ENCODE results near the gene IFT20. TPM values are rescaled to one million over a fixed set of nuclear protein-coding genes. Genes with fewer than 3 reads are reported as not detected.
A peak's percentile ranks its signal among the peaks of the same experiment; 100 is the strongest.

IFT20 gene
- total RNA-seq, 1 donor from 2014 or later: 25.9 TPM

DNA sequence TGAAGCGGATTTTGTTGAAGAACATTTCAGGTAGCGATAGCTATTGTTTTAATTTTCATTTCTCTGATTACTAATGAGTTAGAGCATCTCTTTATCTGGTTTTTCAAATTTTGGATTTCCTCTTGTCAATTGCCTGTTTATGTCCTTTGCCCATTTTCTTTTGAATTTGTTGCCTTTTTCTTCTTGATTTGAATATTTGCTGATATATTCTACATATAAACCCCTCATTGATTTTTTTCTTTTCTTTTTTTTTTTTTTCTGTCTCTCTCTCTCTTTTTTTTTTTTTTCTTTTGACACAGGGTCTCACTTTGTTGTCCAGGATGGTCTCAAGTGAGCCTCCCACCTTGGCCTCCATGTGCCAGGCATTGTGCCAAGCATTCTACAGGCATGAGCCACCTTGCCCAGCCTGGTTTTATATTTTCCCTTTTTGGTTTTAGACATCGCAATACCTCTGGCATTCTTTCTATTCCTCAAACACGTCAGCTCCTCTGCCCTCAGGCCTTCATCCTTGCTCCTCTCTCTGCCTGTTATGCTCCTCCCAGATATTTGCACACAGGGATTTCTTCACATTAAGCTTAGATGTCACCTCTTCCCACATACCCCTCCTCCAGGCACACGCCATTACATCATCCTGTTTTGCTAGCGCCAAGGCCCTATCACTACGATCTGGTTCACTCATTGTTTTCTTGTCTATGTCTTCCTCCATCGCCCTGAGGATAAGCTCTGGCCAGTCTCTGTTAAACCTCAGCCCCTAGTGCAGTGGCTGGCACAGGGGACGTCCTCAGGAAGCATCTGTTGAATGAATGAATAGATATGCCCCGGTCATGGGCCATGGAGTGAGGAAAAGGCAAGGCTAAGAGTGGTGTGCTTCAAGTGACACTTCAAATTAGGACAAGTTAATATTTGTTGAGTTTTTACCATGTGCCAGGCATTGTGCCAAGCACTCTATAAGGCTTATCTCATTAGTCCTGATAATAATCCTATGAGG is 44.8 kb upstream of the IFT20 start:
- Mint-ChIP-seq H3K27me3 (peaks cover 15% of the 10 kb centered on the region), H3K9me3 (no peaks in the 10 kb centered on the region), H3K36me3 (ENCODE audit: low read depth) (peaks cover 7% of the 10 kb centered on the region), H3K4me3 (no peak overlapping the region), H3K4me1 (peaks cover 25% of the 10 kb centered on the region), H3K27ac (no peak overlapping the region)
- ATAC-seq (ENCODE audit: low read depth) (no peak), DNase-seq (no peak)
- TF ChIP-seq CTCF (IDR thresholded peaks at IDR 0.05): no peak
- CTCF ChIA-PET: no interaction called here
- intact Hi-C loops (cut with micrococcal nuclease): no loop called here
- POLR2A ChIA-PET: no interaction called here

GRCh38 chr17:28372945-28373274 is 37.6 kb upstream of the IFT20 start:
- TF ChIP-seq CTCF (IDR thresholded peaks at IDR 0.05): no peak
- DNase-seq: no peak
- ATAC-seq (ENCODE audit: low read depth): no peak
- no peaks in the 10 kb centered on the region for H3K9me3 Mint-ChIP-seq
- H3K27ac Mint-ChIP-seq: no peak overlapping the region
- peaks cover 3% of the 10 kb centered on the region for H3K36me3 Mint-ChIP-seq (ENCODE audit: low read depth)
- POLR2A ChIA-PET: interaction anchor here (1.4 kb wide), 1 partner anchor 15 kb away, joined by 3 read pairs; the partner anchor contains the start of gene POLDIP2
- peak overlapping the region; percentile 73 for H3K4me3 Mint-ChIP-seq
- CTCF ChIA-PET: interaction anchor here (2.1 kb wide), 1 partner anchor 44 kb away, joined by 6 read pairs; no protein-coding TSS in a partner anchor
- intact Hi-C loops (cut with micrococcal nuclease): loop anchor here (5.0 kb wide), 1 partner anchor 56 kb away; the partner anchor contains the start of gene TMEM97
- H3K27me3 Mint-ChIP-seq: no peaks in the 10 kb centered on the region
- peaks cover 23% of the 10 kb centered on the region for H3K4me1 Mint-ChIP-seq

GRCh38 chr17:28372203-28372944 is 37.1 kb upstream of the IFT20 start:
- ATAC-seq (ENCODE audit: low read depth) (no peak), DNase-seq (peak; percentile 22)
- intact Hi-C loops (cut with micrococcal nuclease): loop anchor here (5.0 kb wide), 1 partner anchor 55 kb away; the partner anchor contains the start of gene TMEM97
- TF ChIP-seq CTCF (IDR thresholded peaks at IDR 0.05): no peak
- peaks cover 23% of the 10 kb centered on the region for H3K4me1 Mint-ChIP-seq
- ChIA-PET CTCF (interaction anchor here (2.1 kb wide), 1 partner anchor 45 kb away, joined by 6 read pairs; no protein-coding TSS in a partner anchor), POLR2A (interaction anchor here (0.7 to 2.5 kb wide), 4 partner anchors 15 to 37 kb away, joined by 3 to 20 read pairs (median 10); partner anchors contain the start of genes IFT20, POLDIP2 and TNFAIP1)
- peak overlapping the region; percentile 73 for H3K4me3 Mint-ChIP-seq
- H3K27me3 Mint-ChIP-seq: no peaks in the 10 kb centered on the region
- no peaks in the 10 kb centered on the region for H3K9me3 Mint-ChIP-seq
- no peak overlapping the region for H3K27ac Mint-ChIP-seq
- H3K36me3 Mint-ChIP-seq (ENCODE audit: low read depth): peaks cover 3% of the 10 kb centered on the region

DNA sequence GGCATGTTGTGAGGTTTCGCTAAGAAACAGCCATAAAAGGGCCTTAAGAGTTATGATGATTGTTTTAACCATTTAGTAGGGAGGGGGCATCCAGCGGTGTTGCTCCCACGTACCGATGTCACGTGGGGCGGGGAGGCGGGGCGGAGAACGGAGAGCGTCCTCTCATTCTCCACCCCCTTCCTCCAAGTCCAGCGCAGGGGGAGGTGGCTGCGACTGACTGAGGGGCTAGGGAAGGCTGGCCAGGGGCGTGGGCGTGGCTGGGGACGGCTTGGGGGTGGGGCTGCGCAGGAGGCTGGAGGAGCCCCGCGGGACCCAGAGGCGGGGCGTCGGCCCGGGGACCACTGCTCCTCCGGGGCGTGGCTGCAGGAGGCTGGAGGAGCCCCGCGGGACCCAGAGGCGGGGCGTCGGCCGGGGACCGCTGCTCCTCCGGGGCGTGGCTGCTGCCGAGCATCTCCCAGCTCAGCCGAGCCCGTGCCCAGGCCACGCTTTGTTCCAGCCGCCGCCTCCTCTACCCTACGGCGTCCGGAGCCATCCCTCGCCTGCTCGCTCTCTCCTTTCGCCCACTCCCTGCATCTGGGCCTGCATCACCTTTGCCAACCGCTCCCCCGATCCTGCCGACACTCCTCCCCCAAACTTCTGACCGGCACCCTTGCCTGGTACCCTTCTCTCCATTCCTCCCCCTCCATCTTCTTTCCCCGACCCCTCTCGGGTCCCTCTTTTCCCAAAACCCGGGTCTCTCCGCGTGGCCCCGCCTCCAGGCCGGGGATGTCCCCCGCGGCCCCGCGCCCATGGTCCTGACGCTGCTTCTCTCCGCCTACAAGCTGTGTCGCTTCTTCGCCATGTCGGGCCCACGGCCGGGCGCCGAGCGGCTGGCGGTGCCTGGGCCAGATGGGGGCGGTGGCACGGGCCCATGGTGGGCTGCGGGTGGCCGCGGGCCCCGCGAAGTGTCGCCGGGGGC is 36.3 kb upstream of the IFT20 start, which contains the start of gene SARM1:
Gene SARM1, plus strand, starts transcription at position 450 of the 958 bp plus-strand sequence. Its CDS starts 339 bp downstream, at position 789.
- ChIA-PET CTCF (interaction anchor here (2.1 kb wide), 1 partner anchor 46 kb away, joined by 6 read pairs; no protein-coding TSS in a partner anchor), POLR2A (interaction anchor here (0.7 to 2.5 kb wide), 4 partner anchors 10 to 36 kb away, joined by 3 to 20 read pairs (median 10); partner anchors contain the start of genes IFT20, POLDIP2 and TNFAIP1)
- intact Hi-C loops (cut with micrococcal nuclease): loop anchor here (1.0 to 5.0 kb wide), 4 partner anchors 14 to 54 kb away; partner anchors contain the start of genes IFT20, POLDIP2, SLC46A1 and TMEM97
- H3K4me3 Mint-ChIP-seq: peak within 1 kb of the TSS; percentile 94
- ATAC-seq (ENCODE audit: low read depth) (peak; percentile 90), DNase-seq (peak; percentile 82)
- TF ChIP-seq CTCF (IDR thresholded peaks at IDR 0.05): no peak
- peaks cover 23% of the 10 kb centered on the region for H3K4me1 Mint-ChIP-seq
- peak within 1 kb of the TSS; percentile 85 for H3K27ac Mint-ChIP-seq
- no peaks in the 10 kb centered on the region for H3K9me3 Mint-ChIP-seq
- H3K36me3 Mint-ChIP-seq (ENCODE audit: low read depth): peaks cover 3% of the 10 kb centered on the region
- no peaks in the 10 kb centered on the region for H3K27me3 Mint-ChIP-seq

All from activated B cell treated with CpG ODN at 0.5 μM for 24 hours (primary cell).